NCI-H2196 treated with DMSO at 0.1 percent for 48 hours (cell line): ENCODE results near the gene FHOD1.

Experiments
- DNase-seq: peaks from one replicate; lab custom pipeline; 2025; ENCODE audit not compliant: unreplicated experiment; lab: John Stamatoyannopoulos, UW

The FHOD1 gene

GRCh38 chr16:67209565-67209964 is 37.7 kb downstream of the FHOD1 start:
- DNase-seq = no peak

- DNase-seq = no peak
These were observed 39.0 kb downstream of the FHOD1 start for GRCh38 chr16:67208154-67208896.

GRCh38 chr16:67207249-67208091 is 39.8 kb downstream of the FHOD1 start:
- peak; percentile 23 for DNase-seq

GRCh38 chr16:67206838-67207248 is 40.4 kb downstream of the FHOD1 start:
- no peak for DNase-seq

- DNase-seq = no peak
These were observed 41.0 kb downstream of the FHOD1 start for GRCh38 chr16:67206129-67206837.

GRCh38 chr16:67204076-67204475 is 43.2 kb downstream of the FHOD1 start:
- DNase-seq = no peak

GRCh38 chr16:67202956-67203493 is 44.3 kb downstream of the FHOD1 start:
- DNase-seq = no peak

GRCh38 chr16:67202426-67202825 is 44.9 kb downstream of the FHOD1 start:
- no peak for DNase-seq

GRCh38 chr16:67201411-67202345 is 45.6 kb downstream of the FHOD1 start:
- no peak for DNase-seq

GRCh38 chr16:67200491-67200890 is 46.8 kb downstream of the FHOD1 start:
- DNase-seq = no peak

- DNase-seq = no peak
These were observed 47.5 kb downstream of the FHOD1 start for GRCh38 chr16:67199808-67200198.

GRCh38 chr16:67199011-67199807 is 48.1 kb downstream of the FHOD1 start, which contains the start of gene ELMO3:
TSS of gene ELMO3 (plus strand) at chr16:67199131. CDS start at chr16:67199327, 196 bp downstream.
- DNase-seq = no peak

GRCh38 chr16:67198238-67198734 is 49.0 kb downstream of the FHOD1 start:
- DNase-seq = no peak

- DNase-seq = no peak
These were observed 49.6 kb downstream of the FHOD1 start for GRCh38 chr16:67197704-67198103.

- no peak for DNase-seq
These were observed 50.4 kb downstream of the FHOD1 start for GRCh38 chr16:67196881-67197280.

GRCh38 chr16:67195676-67196075 is 51.6 kb downstream of the FHOD1 start:
- no peak for DNase-seq

- no peak for DNase-seq
These were observed 53.0 kb downstream of the FHOD1 start for GRCh38 chr16:67194260-67194659.

- DNase-seq = no peak
These were observed 53.7 kb downstream of the FHOD1 start for GRCh38 chr16:67193536-67193935.

- DNase-seq = no peak
These were observed 54.4 kb downstream of the FHOD1 start for GRCh38 chr16:67192781-67193361.
